ENCODE measurements around the gene LMBR1.

GRCh38 chr7:156778668-156779067, 114.3 kb downstream of the LMBR1 start:
- TF ChIP-seq, protein P1, sequence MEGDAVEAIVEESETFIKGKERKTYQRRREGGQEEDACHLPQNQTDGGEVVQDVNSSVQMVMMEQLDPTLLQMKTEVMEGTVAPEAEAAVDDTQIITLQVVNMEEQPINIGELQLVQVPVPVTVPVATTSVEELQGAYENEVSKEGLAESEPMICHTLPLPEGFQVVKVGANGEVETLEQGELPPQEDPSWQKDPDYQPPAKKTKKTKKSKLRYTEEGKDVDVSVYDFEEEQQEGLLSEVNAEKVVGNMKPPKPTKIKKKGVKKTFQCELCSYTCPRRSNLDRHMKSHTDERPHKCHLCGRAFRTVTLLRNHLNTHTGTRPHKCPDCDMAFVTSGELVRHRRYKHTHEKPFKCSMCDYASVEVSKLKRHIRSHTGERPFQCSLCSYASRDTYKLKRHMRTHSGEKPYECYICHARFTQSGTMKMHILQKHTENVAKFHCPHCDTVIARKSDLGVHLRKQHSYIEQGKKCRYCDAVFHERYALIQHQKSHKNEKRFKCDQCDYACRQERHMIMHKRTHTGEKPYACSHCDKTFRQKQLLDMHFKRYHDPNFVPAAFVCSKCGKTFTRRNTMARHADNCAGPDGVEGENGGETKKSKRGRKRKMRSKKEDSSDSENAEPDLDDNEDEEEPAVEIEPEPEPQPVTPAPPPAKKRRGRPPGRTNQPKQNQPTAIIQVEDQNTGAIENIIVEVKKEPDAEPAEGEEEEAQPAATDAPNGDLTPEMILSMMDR (IDR thresholded peaks at IDR 0.05; ENCODE audit: insufficient read depth, low read depth, low read length) = no peak
- no peak for TF ChIP-seq EZH2 (IDR thresholded peaks at IDR 0.05; ENCODE audit: insufficient read depth, low read length)

Data from astrocyte (in vitro differentiated cells and primary cell).